HG03432 (cell line): ENCODE measurements around the gene IQGAP3.

Experiments
- ATAC-seq: cut with Tn5 transposase; IDR thresholded peaks from one replicate; pipeline ENCODE4 v1.9.1; 2021; ENCODE audit warnings: mild to moderate bottlenecking, moderate library complexity; ENCODE audit not compliant: unreplicated experiment

Gene IQGAP3

DNA sequence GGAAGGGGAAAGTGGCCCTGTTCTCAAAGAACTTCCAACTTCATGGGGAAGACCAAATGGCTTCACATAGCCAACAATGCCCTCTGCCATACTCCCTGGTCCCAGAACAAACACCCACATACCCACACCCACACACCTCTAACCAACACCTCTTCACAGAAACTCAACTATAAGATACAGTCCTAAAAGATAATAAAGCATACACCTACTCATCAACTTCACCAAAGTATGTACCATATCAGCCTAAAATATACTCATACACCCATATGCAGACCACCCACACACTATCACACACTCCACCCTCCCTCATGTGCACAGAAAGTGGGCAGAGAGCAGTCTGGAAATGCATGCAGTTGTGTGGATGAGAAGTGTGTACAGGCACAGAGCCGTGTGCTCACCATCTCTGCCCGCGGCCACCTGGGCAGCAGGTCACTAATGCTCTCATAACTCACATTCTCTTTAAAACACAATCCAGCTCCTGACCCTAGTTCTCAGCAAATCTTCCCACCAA lies 27.7 kb downstream of the IQGAP3 start:
- ATAC-seq: no peak

DNA sequence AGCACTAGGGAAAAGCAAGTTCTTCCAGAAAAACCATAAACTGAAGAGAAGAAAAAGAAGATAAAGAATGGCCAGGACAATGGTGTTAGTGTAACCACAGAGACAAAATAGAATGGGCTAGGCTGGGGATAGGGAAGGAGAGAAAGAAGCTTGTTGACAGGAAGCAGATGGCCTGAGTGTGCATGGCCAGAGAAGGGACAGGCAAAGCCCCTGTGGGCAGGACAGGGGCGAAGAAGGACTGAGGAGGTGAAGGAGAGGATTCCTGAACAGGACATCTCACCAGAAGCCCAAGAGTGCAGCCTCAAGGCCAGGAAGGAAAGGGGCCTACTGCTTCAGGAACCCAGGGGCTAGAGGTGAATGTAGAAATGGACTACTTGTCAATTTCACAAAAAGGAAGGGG lies 29.3 kb downstream of the IQGAP3 start:
- ATAC-seq: no peak

GRCh38 chr1:156540955-156541354 lies 31.4 kb downstream of the IQGAP3 start:
- no peak for ATAC-seq

DNA sequence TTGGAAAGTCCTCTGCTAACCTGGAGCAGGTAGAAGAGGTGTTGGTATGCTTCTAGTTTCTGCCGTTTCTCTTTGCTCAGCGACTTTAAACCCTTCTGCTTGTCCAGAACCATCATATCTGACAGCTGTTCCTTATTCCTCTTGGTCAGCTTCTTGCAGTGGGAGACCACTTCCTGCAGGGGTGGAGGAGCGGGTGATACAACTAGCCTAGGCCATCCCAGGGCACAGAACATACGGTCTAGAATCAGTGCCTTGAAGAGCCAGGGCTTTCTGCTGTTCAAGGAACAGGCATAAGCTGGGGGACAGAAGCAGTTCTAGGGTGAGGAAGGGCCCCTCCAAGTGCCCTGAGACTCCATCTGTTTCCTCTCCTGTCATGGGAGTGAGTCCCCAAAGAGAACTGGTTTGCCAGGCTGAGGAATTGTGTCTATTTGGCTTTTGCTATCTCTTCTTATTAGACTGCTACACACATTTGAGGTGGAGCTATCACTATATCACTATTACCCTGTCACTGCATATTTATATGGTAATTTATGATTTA lies 32.5 kb downstream of the IQGAP3 start:
- no peak for ATAC-seq

DNA sequence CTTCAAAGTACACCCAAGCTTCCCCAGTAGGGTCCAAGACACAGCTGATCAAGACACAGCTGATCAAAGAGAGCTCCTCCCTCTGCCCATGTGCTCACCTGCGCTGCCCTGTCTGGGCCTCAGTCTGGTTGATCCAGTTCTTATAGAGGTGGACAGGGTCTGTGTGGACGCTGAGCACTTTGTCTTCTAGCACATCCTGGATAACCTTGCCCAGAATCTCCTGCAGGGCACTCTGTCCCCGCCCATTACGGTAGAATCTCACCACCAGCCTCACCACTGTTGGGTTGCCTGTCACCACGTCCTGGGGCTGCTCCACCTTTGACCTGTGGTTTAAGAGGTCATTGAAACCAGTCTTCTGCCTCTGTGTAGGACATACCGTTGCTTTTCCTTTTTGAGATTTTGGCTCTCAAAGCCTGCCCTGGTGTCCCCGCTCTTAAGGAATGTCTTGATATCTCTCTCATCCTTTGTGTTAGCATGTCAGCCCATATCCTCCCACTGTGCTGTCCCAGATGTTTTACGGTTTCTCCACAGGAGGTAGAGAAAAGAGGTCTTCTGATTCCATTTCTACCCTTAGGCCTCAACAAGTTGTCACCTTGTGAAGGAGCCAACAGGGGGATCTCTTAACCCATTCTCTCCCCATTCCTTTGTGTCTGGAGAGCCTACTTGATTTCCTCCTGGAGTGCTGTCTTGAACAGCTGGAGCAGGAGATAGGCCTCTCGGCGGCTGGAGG lies 33.5 kb downstream of the IQGAP3 start:
- ATAC-seq: no peak

GRCh38 chr1:156537027-156537426 lies 35.3 kb downstream of the IQGAP3 start:
- no peak for ATAC-seq

- no peak for ATAC-seq
Observed at GRCh38 chr1:156534424-156535060, 37.8 kb downstream of the IQGAP3 start.

DNA sequence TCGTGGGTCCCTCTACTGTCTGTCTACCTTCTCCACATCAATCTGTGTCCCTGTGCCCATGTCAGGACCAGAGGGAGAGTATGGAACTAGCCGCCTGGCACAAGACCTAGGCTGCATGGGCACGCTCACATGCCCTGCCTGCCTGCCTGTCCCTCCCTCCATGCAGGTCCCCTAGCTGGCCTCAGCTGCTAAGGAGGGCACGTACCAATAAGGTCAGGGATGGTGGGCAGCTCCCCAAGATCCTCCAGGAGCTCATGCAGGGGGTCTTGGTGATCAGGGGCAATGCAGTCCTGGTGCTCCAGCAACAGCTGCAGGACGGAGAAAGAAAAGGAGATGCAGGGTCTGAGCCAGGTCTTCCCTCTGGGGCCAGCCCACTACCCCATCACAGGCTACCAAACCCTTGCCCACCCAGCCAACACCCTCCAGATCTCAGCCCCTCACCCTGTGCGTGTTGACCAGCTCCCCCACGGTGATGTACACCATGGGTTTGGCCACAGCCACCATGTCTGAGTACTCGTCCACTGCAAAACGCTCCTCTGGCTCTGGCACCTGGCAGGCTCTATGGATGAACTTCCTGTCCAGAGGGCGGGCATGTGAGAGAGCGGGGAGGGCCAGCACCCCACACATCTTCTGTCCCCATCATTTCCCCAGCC lies 38.7 kb downstream of the IQGAP3 start:
- no peak for ATAC-seq

DNA sequence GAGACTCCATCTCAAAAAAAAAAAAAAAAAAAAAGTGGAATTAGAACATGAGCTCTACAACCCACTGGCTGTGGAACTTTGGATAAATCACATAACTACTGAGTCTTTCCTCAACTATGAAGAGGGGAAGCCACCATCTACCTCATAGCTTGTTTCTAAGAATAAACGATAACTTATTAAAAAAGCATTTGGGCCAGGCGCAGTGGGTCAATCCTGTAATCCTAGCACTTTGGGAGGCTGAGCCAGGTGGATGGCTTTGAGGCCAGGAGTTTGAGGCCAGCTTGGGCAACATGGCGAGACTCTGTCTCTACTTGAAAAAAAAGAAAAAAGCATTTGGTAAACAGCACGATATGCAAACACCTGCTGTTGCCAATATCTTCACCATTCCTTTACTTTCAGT lies 40.0 kb downstream of the IQGAP3 start:
- ATAC-seq: no peak

DNA sequence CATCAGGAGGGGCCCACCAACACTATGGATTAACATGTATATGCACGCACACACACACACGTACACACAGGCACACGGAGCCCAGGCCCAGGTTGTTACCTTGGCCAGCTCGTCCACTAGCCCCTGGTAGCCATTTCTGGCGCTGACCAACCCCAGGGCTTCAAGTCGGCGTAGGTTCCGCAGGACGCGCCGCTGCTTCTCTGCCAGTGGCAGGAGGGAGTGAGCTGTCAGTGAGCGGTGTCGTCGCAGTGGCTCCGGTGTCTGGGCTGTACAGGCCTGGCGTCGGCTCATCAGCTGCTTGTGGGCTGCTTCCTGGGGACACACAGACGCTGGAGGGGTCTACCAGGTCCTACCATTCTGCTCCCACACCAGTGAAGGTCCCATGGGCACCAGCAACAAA lies 42.4 kb downstream of the IQGAP3 start:
- ATAC-seq: no peak

GRCh38 chr1:156528875-156529425 lies 43.4 kb downstream of the IQGAP3 start:
- ATAC-seq: no peak

DNA sequence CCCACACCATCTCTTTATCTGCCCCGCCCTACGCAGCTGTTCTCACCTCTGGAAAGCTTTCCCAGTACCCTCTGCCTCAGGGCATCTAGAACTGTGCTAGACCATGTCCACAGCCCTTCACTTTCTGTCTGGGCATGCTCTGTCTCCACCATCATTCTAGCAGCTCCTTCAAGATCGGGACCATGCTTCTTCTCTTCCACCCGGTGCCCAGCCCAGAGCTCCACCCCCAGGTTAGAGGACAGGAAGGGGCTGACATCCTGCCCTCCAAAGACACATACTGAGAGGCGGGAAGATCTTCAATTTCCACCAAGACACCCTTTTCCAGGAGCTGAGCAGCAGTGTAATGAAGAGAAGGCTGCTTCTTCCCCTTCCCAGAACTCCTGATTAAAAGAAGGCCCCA lies 44.1 kb downstream of the IQGAP3 start:
- no peak for ATAC-seq

DNA sequence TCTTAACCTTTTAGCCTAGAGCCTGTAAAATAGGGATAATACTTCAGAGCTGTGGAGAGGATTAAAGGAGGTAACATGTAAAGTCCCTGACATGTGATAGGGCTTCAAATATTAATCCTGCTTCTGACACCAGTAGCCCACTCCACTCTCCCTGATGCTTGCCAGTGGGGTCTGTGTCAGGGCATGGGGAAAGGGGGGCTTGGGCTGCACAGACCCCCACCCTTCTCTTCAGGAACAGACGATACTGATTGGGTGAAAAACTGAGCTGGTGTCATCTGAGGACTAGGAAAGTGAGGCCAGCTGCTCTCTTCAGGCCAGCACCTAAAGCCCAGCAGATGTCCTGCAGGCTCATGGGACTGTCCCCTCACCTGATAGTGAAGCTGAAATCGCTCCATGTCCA lies 44.8 kb downstream of the IQGAP3 start:
- ATAC-seq: no peak

DNA sequence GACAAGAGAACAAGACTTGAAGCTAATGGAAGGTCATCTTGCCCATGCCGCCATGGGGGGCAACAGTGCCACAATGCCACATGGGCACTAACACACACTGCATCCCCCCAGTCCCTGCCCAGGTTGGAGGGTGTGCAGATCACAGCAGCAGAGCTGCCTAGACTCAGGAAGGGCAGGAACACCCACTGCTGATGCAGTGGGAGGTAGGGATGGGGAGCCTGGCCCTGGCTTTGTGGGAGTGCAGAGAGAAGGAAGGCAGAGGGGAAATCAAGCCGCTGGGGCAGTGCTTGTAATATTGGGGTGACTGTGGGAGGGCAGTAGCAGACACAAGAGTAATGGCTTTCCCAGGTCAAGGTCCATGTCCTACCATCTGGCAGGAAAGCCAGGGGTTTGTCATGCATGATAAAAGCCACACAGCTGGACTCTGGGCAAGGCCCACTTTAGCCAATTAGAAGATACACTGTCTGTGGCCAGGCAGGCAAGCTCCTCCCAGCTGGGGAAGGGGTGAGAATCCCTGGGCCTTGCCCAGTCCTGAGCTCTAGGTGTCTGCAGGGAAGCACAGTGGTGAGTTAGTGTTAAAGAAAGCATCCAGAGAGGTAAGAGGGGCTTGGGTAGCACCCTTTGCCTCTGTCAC lies 46.4 kb downstream of the IQGAP3 start:
- ATAC-seq: no peak

DNA sequence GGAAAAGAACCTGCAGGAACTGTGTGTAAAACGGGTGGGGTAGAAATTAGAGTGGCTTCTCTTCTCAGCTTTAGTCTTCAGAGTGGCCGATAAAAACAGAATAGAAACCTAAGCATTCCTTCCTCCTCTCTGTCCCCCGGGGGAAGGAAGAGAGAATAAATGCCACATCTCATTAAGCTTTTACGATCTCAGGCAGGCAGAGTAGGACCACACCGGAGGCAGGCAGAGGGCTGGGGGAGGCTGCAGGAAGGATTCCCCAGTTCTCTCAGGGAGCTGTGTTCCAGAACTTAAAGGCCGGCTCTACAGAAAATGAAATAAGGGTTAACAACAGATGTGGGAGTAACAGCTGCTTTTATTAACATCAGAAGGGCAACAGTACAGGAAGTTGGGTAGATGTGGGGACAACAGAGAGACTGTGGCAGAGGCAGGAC lies 47.3 kb downstream of the IQGAP3 start:
- ATAC-seq: no peak

DNA sequence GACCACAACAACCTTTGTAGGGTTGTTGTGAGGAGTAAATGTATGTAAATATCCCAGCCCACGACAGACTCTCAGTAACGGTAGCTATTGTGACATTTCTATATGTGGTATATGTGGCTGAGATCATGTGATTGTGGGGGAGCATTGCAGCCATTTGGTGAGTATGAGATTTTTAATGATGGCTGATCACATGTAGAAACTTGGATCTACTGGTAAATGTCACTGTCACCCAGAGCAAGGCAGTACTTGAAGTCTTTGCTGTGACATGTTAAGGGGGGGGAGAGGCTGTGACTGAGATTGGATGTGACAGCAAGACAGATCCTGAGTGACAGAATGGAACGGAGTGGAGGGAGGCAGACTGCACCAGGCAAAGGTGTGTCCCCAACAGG lies 47.9 kb downstream of the IQGAP3 start:
- ATAC-seq: no peak

GRCh38 chr1:156523801-156524480 lies 48.4 kb downstream of the IQGAP3 start:
- no peak for ATAC-seq

DNA sequence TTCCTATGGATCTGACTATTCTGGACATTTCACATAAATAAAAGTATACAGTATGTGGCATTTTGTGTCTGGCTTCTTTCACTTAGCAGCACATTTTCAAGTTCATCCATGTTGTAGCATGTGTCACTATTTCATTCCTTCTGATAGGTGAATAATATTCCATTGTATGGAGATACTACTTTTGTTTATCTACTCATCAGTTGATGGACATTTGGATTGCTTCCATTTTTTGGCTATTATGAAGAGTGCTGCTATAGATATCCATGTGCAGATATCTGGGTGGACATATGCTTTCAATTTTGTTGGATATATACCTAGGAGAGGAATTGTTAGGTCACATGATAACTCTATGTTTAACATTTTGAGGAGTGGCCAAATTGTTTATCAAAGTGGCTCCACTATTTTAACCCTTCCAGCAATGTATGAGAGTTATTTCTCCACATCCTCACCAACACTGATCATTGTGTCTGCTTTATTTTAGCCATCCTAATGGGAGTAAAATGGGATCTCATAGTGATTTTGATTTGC lies 49.9 kb downstream of the IQGAP3 start:
- ATAC-seq: no peak

- ATAC-seq: no peak
Observed at GRCh38 chr1:156517748-156518147, 54.6 kb downstream of the IQGAP3 start.

- no peak for ATAC-seq
Observed at GRCh38 chr1:156516821-156517220, 55.5 kb downstream of the IQGAP3 start.
